ENCODE data around the gene MRPL27.

The MRPL27 gene

GRCh38 chr17:50360486-50361115 is 12.4 kb downstream of the MRPL27 start:
- no peak for DNase-seq (ENCODE audit: low read depth)

- no peak for DNase-seq (ENCODE audit: low read depth)
Measured at GRCh38 chr17:50359998-50360461, 13.0 kb downstream of the MRPL27 start.

- no peak for DNase-seq (ENCODE audit: low read depth)
Measured at GRCh38 chr17:50359005-50359699, 13.8 kb downstream of the MRPL27 start.

GRCh38 chr17:50358177-50358576 is 14.8 kb downstream of the MRPL27 start:
- no peak for DNase-seq (ENCODE audit: low read depth)

- no peak for DNase-seq (ENCODE audit: low read depth)
Measured at GRCh38 chr17:50356892-50357510, 16.0 kb downstream of the MRPL27 start.

GRCh38 chr17:50356418-50356817 is 16.6 kb downstream of the MRPL27 start:
- no peak for DNase-seq (ENCODE audit: low read depth)

- no peak for DNase-seq (ENCODE audit: low read depth)
Measured at GRCh38 chr17:50355701-50356341, 17.2 kb downstream of the MRPL27 start.

- no peak for DNase-seq (ENCODE audit: low read depth)
Measured at GRCh38 chr17:50355336-50355700, 17.7 kb downstream of the MRPL27 start.

GRCh38 chr17:50354776-50355175 is 18.2 kb downstream of the MRPL27 start:
- no peak for DNase-seq (ENCODE audit: low read depth)

- no peak for DNase-seq (ENCODE audit: low read depth)
Measured at GRCh38 chr17:50354198-50354597, 18.8 kb downstream of the MRPL27 start.

- DNase-seq (ENCODE audit: low read depth) = no peak
Measured at GRCh38 chr17:50353600-50354195, 19.3 kb downstream of the MRPL27 start.

GRCh38 chr17:50352693-50353599 is 20.0 kb downstream of the MRPL27 start:
- DNase-seq (ENCODE audit: low read depth) = no peak

- no peak for DNase-seq (ENCODE audit: low read depth)
Measured at GRCh38 chr17:50352072-50352692, 20.8 kb downstream of the MRPL27 start.

GRCh38 chr17:50350733-50351132 is 22.3 kb downstream of the MRPL27 start:
- no peak for DNase-seq (ENCODE audit: low read depth)

- DNase-seq (ENCODE audit: low read depth) = no peak
Measured at GRCh38 chr17:50349243-50349600, 23.8 kb downstream of the MRPL27 start.

GRCh38 chr17:50348522-50349242 is 24.3 kb downstream of the MRPL27 start:
- no peak for DNase-seq (ENCODE audit: low read depth)

- DNase-seq (ENCODE audit: low read depth) = no peak
Measured at GRCh38 chr17:50347894-50348291, 25.1 kb downstream of the MRPL27 start.

GRCh38 chr17:50347117-50347893 is 25.7 kb downstream of the MRPL27 start:
- DNase-seq (ENCODE audit: low read depth) = no peak

- no peak for DNase-seq (ENCODE audit: low read depth)
Measured at GRCh38 chr17:50346313-50347116, 26.5 kb downstream of the MRPL27 start.
